Fibroblast of mammary gland (primary cell): ENCODE results near the gene MACF1.
A peak's percentile ranks its signal among the peaks of the same experiment; 100 is the strongest.

Source experiments
- DNase-seq: peaks from one replicate; pipeline ENCODE4 v3.0.0-alpha.2; 2010; ENCODE audit warnings: low read depth
- H3K4me3 ChIP-seq: 2 replicates; pipeline ENCODE4 v1.5.1; 2011; ENCODE audit warnings: low read depth, mild to moderate bottlenecking, low read length, moderate library complexity; ENCODE audit not compliant: control insufficient read depth
- CTCF ChIP-seq: conservative IDR thresholded peaks from 2 replicates; pipeline ENCODE4 v1.5.1; 2011; ENCODE audit warnings: low read depth, low read length, inconsistent platforms; ENCODE audit not compliant: control insufficient read depth, insufficient read depth

MACF1 gene

GRCh38 chr1:39268906-39269305, 64.4 kb downstream of the MACF1 start:
- H3K4me3 ChIP-seq, result peak overlapping the region; percentile 43
- no peak for DNase-seq
- no peak for TF ChIP-seq CTCF

GRCh38 chr1:39269349-39269748, 64.9 kb downstream of the MACF1 start:
- DNase-seq, result no peak
- no peak for TF ChIP-seq CTCF
- H3K4me3 ChIP-seq, result peak overlapping the region; percentile 20

- peak overlapping the region; percentile 20 for H3K4me3 ChIP-seq
- TF ChIP-seq CTCF, result no peak
- peak; percentile 87 for DNase-seq
Measured at GRCh38 chr1:39269791-39270342, 65.4 kb downstream of the MACF1 start.

GRCh38 chr1:39270368-39270767, 65.9 kb downstream of the MACF1 start:
- no peak overlapping the region for H3K4me3 ChIP-seq
- DNase-seq, result no peak
- TF ChIP-seq CTCF, result no peak

- DNase-seq, result peak; percentile 33
- no peak overlapping the region for H3K4me3 ChIP-seq
- TF ChIP-seq CTCF, result no peak
Measured at GRCh38 chr1:39272027-39272797, 67.7 kb downstream of the MACF1 start.

GRCh38 chr1:39272798-39273469, 68.4 kb downstream of the MACF1 start:
- no peak overlapping the region for H3K4me3 ChIP-seq
- DNase-seq, result no peak
- TF ChIP-seq CTCF, result no peak
